Activated CD4-positive, alpha-beta T cell treated with anti-CD3 and anti-CD28 coated beads for 4 hours (primary cell): ENCODE measurements around the gene OTOGL.
"Not testable (repeated sequence)": the region's sequence is repeated elsewhere in the genome, so short reads cannot be mapped to it uniquely, and the experiment has no call there.

ENCODE experiments used
- DNase-seq, 2 donors: peaks; one replicate each; pipeline ENCODE4 v3.0.0-alpha.2; 2020

The OTOGL gene

DNA sequence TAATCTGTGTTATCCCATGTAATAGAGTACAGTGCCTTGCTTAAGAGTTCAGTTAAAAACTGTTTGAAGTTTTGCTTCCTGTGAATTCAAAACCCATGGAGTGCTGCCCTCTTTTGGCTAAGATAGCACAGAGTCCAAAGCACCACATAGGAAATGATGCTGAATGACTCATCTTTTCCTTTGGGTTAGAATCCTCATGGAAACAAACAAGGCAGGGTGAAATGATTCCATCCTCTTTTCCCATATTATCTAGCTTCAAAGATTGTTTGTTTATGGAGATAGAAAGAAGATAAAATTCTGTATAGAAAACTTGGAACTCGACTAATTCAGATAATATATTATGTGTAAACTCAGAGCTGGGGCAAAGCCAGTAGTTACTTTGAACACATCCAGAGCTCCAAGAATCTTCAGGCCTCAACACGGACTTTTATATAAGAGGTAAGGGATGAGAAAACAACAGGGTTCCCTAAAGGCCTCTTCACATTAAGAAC is 87.4 kb downstream of the OTOGL start:
- DNase-seq, result peak in 1 of 2 donors; percentile 3

DNA sequence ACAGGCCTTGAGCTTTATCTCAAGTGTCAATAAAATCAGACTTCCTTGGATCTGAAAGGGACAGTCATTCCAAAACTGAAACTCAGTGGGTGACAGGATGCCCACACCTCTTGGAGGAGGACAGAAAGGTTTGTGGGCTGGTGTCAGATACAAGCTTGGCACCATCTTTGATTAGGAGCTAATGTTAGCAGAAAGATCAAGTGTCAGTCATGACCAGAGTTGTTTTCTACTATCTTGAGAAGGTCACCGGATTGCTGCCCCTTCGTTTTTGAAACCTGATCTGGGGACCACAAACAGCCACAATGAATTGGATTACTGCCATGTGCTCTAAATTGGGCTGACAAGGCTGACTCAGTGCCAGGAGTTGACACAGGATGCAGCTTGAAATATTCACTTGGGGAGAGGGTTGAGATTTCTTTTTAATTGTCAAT is 88.3 kb downstream of the OTOGL start:
- no peak for DNase-seq

DNA sequence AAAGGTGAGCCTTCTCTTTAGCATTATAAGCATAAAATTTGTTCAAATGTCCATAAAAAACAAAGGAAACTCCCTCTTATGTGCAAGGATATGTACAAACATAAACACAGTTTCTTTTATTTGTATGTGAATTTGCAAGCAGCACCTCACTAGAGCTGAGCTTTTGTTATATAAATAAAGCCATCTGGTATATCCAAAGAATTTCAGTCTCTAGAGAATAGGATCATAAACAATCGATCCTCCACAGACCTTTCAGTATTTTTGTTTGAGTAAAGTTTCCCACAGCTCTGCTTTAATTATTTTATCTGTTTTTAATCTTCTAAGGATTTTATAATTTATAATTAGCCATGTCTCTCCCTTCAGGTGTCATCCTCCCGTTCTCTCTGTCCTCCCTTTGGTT is 89.2 kb downstream of the OTOGL start:
- DNase-seq, result no peak

DNA sequence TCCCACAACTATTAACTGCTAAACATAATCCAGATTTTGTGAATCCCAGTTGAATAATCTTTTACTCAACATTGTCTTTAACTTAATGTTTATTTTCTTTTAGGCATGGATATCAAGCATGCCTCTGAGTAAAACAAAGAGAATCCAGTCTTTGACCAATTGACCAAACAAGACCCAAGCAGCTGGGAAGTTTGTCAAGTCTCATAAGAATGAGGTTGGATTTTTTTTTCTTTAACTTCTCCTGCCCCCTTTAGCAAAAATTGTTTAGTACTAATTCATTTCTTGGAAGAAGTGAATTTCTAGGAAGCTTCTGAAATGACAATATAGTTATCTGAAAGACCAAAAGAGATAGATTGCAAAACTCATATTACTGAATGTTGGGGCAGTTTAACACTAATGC is 89.9 kb downstream of the OTOGL start:
- no peak for DNase-seq

DNA sequence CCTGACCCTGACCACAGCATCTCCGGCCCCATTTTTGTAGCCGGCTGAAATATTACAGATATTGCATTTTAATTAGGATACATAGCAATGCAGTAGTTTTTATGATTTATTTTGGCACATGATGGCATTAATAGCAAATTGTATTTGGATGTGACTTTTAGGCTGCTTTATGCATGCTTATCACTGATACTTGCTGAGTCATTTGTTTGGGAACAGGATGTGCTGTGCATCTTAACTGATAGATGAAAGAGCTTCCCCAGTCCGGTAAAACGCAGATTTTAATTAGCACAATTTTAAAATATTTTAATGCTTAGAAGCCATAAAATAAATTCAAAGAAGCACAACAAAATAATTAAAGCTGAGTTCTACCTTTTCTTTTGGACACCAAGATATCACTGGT is 90.7 kb downstream of the OTOGL start:
- no peak for DNase-seq

DNA sequence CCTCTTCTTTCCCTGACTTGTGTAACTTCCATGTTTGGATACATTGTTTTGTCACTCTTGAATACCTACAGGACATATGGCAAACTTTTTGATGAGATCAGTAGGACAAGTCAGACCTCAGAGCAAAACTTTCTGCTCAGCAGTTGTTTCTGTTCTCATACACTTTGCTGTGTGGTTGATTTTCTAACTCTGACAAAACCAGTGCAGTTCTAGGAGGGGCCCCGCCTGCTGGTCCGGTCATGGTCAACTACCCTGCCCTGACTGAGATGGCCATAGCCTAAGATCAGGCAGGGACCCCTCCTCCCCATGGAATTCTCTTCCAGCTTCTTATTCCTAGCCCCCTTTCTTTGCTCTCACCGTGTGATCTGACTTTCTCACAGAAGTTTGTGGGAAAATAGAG is 92.8 kb downstream of the OTOGL start:
- no peak for DNase-seq

DNA sequence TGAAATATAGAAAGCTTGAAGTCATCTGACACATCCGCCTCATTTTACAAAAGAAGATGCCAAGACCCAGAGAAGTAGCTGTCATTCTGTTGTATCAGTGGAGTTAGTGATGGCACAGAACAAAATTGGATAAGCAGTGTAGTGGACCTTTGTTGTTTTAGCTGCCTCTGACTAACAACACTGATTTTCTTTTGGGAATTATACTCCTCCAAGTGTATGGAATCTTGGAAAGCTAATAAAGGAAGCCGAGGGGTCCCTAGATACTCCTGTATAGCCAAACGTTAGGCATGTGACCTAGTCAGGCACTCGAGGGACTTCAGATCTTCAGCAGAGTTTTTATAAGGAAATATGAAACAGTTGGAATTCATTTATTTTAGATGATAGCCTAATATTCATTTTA is 94.5 kb downstream of the OTOGL start:
- DNase-seq, result no peak

DNA sequence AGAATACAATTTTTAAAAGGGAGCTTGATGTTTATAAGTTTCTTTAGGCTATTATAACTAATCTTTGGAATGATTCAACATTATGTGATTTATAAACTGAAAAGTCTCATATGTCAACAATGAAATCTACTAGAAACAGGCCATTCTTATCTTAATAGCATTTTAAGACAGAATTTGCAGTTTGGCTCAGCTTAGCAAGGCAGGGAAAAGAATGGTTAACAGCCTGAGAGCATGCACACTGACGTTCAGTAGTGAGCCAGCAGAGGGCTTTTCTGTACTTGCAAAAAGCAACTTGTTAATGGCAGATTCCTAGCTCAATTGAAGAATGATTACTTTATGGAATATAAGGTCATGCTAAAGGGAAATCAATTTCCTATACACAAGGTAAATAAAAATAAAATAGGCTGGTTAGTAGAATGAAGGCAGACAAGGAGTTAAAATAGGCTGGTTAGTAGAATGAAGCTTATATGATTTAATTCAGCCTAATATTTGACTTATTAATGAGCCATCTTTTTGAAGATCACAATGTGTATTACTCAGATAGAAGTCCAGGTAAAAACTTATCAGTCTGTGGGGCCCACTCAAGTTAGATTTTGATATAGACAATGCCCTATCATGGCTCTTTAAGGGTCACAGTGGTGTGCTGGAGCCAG is 95.9 kb downstream of the OTOGL start:
- no peak for DNase-seq

DNA sequence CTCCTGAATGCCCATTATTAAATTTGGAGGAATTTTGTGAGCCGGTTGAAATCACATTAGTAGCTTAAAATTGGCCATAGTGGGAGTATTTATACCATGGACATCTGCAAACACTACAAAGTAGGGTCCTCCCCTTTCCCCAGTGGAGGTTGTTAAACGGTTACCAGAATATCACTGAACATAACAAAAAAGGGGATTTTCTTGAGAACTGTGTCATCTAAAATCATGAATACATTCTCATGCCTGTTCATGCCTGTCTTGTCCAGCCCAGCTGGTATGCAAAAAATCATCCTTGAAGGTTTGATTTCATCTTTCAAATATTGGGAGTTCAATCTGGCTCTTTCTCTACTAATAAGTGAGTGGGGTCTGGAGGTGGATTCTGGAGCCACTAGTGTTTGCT is 96.4 kb downstream of the OTOGL start:
- no peak for DNase-seq

DNA sequence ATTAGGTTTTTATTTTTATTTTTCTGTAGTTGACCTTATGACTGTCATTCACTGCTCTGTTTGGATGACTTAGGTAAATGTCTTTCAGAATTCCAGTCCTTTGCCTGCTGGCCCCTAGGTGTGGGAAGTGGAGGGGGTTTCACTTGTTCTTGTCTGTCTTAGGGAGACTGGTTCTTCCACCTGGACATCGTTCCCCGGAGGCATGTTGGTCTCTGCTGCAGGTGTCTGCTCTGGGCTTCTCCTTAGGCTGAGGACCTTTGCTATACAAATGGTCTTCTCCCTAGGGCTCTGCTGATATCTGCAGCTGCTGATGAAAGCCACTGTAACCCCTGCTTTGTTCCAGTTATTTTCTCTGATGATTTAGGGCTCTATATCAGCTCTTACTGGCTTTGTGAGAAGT is 97.1 kb downstream of the OTOGL start:
- no peak for DNase-seq

DNA sequence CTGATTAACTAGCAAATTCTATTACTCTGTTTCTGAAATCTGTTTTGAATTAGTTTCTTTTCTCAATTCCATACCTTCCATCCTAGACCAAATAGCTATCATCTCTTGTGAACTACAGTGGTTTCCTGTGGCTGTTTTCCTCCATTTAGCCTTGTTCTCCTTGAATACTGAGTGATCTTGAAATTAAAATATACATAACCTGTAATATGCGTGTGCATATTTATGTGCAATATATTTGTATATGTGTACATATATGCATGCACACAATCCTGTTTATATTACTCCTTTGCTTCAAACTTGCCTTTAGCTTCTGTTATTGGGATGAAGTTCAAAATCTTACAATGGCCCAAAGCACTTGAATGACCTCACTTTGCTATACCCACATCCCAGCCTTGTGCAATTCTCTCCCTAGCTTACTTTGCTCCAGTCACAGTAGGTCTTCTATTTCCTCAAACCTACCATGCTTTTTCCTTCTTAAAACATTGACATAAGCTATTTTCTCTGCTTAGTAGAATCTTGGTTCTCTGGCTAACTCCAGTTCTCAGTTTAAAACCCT is 99.5 kb downstream of the OTOGL start:
- no peak for DNase-seq

DNA sequence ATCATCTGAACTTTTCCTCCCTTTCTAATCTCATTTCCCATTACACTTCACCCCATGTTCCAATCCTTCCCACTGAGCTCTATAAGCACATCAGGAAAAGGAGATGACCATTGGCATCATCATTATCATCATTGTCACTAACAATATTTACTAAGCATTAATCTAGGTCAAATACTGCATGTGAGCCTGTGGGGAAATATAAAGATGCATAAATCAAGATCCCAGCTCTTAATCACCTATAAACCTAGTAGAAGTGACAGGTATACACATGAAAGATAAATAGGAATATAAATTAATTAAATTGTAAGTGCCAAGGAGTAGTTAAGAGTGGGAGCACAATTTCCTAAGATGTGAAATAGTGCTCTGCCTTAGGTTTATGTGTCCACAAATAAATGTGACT is 100.6 kb downstream of the OTOGL start:
- no peak for DNase-seq

DNA sequence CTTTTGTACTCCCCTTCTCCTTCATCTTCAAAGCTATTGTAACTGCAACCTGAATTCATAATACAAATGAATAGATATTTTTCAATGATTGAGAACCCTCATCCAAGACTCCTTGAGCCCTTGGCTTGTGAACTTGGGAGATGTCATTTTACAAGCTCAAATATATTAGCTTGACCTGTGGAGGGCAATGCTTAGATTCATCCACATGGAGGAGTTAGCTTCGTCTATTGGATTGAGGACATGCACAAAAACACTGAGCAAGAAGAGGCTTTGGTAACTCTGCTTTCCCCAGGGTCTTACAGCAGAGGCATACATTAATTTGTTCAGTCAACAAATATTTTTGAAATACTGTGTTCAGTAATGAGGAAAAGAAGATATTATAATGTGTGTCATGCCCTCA is 101.1 kb downstream of the OTOGL start:
- DNase-seq, result no peak

DNA sequence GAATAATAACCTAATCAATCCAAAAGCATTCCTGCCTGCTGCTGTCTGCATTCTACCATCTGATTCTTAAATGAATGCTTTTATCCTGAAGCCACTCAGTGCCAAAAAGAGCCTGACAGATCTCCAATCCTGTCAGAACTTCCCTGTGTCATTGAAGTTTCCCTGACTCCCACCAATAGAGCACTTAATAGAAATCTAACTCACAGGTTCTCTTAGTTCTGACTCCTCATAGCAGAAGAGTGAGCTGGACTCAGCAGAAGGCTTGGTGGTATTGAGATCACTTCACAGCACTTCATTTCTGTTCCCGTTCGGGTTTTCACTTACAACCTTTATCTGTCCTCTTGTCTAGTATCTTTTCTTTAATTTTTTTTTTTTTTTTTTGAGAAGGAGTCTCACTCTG is 102.6 kb downstream of the OTOGL start:
- DNase-seq, result no peak

DNA sequence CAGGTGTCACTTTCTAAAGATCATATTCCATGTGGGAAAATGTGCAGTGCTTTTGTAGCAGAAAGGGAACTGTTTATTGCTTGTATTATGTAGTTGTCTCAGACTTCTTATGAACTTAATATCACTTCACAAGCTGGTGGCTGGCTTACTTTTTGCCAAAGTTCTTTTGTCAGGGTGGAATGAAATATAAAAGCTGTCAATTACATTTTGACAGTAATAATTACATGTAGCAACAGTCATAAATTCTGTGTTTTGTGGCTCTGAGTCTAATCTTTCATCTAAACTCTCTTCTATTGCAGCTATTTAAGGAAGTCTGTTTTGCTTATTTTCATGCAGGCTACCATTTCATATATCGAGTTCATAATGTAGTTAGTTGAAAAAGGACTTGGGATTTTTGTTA is 106.6 kb downstream of the OTOGL start:
- DNase-seq, result no peak

DNA sequence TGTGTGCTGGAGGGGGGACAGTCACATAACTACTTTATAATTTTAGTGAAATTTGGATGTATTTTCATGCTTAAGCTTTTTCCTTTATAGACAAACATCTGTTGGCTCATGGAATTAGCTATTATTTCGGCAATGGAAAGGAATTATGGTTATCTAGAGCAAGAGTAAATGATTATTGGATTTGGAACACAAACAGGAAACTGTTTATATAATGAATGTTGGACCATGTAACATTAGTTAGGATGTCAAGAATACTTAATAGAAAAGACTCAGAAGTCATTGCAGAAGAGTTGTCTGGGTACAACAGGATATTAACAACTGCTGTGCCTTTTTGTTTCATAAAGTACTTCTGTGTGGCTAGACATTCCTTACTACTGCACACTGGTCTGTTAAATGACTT is 108.7 kb downstream of the OTOGL start:
- no peak for DNase-seq

DNA sequence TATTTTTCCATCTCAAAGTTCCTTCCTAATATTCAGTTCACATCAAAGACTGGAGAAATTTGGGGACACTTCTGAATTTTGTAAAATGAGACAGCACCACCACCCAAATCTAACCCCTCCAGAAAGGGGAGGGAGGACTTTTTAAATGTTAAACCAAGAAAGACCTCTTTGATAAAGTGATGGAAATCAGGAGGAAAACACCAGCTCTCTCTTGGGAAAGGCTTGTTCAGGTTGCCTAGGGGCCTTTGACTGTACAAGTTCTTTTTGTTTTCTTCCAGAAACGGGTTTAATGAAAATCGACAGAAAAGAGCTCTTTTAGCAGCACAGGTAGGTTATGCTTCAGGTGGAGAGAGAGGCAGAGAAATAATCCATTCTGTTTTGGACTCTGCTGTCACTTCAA is 112.3 kb downstream of the OTOGL start:
- no peak for DNase-seq

DNA sequence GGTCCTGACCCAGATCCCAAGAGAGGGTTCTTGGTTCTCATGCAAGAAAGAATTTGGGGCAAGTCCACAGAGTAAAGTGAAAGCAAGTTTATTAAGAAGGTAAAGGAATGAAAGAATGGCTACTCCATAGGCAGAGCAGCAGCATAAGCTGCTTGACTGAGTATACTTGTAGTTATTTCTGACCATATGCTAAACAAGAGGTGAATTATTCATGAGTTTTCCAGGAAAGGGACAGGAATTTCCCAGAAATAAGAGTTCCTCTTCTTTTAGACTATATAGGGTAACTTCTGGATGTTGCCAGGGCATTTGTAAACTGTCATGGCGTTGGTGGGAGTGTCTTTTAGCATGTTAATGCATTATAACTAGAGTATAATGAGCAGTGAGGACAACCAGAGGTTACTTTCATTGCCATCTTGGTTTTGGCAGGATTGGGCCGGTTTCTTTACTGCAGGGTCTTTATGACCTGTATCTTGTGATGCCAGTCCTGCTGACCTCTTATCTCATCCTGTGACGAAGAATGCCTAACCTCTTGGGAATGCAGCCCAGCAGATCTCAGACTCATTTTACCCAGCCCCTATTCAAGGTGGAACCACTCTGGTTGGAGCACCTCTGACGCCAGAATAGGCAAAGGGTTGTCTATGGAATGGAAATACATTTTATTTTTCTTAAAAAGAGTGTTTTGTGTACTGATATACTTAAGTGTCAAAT is 113.8 kb downstream of the OTOGL start:
- DNase-seq, result no peak

DNA sequence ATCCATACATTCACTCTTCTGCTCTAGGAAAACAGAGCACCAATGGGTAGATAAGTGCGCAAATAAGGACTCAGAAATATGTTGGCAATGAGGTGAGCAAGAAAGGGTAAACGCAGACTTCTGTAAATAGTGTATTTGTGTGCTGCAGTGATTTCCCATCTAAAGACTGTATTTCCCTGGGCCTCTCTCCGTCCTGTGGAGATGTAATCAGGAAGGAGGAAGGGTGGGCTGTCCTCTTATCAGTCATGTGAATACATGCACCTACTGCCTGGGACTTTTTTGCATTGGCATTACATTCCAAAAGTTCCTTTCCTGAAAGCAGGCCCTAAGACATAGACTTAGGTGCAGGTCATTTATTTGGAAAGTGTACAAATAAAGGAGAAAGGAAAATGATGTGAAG is 114.5 kb downstream of the OTOGL start:
- DNase-seq, result no peak

DNA sequence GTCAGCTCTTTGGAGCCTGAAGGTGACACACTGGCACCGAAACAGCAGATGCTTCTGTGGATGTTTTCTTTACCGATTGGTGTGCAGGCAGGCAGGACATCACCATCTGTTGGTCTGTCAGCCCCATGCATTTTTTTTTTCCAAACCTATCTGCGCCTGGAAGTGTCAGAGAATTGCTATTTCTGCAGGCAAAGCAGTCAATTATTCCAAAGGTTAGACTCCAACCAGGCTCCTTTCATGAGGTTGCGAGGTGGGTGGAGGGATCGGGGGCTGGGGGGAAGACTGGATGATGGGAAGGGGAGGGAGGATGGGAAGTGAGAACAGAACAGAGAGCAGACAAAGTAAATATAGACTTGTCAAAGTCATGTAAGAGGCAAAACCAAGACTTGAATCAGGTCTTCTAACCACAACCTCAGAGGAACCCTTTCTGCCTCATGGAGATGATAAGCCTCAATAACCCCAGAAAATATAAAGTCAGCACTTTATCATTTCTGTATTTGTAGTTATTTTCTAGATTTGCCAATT is 117.7 kb downstream of the OTOGL start:
- no peak for DNase-seq

DNA sequence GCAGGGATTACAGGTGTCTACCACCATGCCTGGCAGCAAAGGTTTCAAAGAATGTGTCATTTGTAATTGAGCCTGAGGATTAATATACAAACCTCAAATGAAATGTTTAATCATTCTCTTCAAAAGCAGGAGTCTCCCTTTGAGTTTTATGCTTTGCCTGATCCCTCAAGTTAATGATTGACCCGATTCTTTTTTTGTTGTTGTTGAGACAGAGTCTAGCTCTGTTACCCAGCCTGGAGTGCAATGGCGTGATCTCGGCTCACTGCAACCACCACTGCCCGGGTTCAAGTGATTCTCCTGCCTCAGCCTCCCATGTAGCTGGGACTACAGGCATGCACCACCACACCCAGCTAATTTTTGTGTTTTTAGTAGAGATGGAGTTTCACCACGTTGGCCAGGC is 119.6 kb downstream of the OTOGL start:
- not testable (repeated sequence) for DNase-seq

DNA sequence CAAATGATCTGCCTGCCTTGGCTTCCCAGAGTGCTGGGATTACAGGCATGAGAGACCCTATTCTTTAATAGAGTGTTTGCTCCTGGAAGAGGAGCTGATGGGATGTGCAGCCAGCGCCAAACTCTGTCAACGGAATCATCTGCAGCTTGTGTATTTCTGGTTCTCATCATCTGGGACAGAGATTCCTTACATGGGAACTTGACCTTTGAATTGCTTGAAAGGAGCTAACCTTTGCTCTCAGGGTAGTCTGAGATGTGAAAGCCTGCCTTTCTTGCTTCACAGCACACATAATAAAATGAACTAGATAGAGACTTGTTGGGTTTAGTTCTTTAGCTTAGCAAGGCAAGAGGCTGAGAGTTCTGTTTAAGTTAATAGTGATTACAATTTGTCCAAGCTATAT is 120.0 kb downstream of the OTOGL start:
- DNase-seq, result no peak

DNA sequence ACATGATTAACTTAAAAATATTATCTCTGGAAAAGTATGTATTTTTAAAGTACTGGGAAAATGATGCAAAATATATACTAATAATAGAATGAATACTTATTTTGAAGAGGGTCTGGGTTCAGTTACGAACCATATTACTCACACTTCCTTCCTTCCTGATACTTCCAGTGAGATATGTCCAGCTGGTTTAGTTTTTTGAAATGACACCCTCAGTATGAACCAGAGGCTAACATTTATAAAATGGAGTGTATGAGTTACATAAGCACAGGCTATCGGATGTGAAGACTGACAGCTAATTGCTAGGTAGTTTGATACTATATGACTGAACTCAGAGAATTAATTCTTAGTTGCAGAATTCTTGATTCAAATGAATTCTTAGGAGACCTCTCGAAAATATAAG is 122.9 kb downstream of the OTOGL start:
- DNase-seq, result no peak

DNA sequence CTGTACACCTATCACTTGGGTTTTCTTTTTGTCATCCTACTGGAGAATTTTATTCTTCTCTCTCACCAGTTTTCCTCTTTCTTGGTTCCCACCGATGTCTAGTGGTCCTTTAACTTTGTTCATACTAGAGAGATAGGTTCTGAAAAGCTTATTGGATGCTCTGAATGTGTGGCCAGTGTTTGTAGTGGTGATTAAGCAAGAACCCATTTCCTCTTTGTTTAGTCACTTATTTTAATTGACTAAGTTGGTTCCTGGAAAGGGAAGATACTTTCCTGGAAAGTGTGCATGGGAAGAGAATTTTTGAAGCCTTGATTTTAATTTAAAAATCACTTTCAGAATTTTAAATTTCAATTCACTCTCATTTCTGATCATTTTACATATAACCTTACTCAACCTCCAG is 127.2 kb downstream of the OTOGL start:
- DNase-seq, result no peak
